GM10847 (cell line): ENCODE data around the gene CD34.

Experiments used
- POLR2A ChIP-seq: IDR thresholded peaks from 2 replicates; pipeline ENCODE4 v1.6.1; 2011; ENCODE audit not compliant: insufficient read length; ENCODE audit errors: extremely low read depth

CD34 gene

DNA sequence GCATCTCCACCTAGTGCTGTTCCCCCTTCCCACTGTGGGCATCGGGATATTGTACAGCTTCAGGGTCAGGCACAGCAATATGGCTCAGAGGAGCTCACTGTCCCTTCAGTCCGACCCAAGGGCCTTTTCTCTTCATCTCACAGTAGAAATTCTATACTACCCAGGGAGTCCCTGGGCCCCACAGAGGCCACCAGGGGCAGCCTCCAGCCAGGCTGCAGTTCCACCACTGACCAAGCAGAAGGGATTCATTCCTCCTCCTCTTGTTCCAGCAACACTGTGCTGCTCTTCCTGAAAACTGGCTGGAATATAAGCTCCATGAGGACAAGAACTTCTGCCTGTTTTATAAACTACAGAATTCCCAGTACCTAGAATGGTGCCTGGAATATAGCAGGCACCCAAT is 70.5 kb downstream of the CD34 start:
- no peak for TF ChIP-seq POLR2A

DNA sequence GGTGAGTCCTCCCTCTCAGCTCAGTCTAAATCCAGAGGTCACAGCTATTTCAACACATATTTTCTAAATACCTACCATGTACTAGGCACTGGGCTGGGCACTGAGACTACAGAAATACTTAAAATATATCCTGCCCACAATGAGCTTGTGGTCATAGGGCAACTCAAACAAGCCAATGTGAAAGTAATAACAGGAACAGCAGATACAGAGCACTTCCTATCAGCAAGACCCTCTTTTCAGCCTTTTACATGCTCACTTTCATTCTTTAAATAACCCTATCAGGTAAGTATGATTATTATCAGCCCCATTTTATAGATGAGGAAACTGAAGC is 71.9 kb downstream of the CD34 start:
- TF ChIP-seq POLR2A: no peak

DNA sequence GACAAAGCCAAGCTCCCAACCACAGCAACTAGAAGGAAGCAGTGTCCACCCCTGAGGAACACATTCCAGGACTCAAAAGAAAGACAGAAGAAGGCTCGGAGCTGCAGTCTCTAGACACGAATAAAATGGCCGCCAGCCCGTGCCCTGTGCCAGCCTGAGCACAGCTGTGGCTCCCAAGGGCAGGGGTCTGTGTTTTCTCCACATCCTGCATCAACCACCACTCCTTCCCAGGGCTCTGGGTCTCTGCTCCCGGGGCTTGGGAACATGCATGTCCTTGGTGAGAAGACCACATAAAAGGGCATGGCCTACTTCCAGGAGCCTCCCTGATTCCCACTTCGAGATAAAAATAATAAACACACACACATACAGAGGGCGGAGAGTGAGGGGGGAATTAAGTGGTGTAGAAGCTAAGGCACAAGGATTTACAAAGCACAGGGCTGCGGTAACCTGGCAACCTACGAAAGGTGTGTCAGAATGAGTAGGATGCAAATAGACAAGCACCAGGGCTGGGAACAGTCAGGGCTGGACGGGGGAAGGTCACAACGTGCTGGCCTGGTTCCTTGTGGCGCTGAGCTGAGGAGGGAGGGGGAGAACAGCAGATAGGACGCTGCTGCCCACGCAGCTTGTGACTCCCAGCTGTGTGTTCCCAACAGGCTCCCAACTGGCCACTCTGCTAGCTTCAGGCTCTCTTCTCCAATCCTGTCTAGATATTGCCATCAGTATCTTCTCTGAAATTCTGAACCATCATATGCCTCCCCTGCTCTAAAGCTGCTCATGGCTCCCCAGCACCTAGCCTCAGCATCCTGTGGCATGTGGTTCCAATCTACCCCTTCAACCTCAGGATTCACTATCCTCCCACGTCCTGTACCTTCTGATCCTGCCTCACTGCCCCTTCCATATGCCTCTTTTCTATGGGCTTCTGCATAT is 72.5 kb downstream of the CD34 start:
- TF ChIP-seq POLR2A: no peak

- no peak for TF ChIP-seq POLR2A
These were observed 73.3 kb downstream of the CD34 start for GRCh38 chr1:207837673-207838072.

- TF ChIP-seq POLR2A: no peak
These were observed 74.2 kb downstream of the CD34 start for GRCh38 chr1:207836591-207837347.

GRCh38 chr1:207835958-207836357 is 75.0 kb downstream of the CD34 start:
- no peak for TF ChIP-seq POLR2A

GRCh38 chr1:207833956-207834660 is 76.8 kb downstream of the CD34 start:
- TF ChIP-seq POLR2A: no peak

DNA sequence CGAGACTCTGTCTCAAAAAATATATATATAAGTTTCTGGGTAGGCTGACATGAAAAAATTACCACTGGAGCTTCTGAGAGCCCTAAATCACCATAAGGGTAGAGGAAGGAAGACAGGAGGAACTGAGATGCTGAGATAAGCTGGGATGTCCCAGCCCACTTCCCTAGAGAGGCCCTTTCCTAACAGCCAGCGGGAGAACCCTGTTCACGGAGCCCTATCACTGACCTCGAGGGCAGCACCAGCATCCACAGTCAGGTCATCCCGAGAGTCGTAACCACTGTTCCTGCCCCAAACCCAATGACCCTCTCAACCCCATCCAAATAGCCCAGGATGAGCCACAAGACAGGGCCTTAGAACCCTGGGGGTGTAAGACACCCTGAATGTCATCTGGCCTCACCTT is 77.5 kb downstream of the CD34 start:
- TF ChIP-seq POLR2A: no peak

DNA sequence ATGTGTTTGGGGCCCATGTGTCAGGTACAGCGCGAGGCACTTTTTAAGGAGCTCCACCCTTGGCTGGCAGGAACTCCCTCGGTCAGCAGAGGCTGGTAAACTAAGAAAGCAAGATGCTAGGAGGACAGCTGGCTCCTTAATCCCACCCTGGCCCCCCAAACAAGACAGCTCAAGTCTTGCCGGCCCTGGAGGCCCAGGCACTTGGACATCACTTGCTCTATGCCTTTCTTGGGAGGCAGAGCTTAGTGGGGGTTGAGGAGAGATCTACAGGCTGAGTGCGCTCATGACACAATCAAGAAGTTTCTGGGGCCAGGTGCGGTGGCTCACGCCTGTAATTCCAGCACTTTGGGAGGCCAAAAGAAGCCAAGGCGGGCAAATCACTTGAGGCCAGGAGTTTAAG is 78.1 kb downstream of the CD34 start:
- TF ChIP-seq POLR2A: no peak

DNA sequence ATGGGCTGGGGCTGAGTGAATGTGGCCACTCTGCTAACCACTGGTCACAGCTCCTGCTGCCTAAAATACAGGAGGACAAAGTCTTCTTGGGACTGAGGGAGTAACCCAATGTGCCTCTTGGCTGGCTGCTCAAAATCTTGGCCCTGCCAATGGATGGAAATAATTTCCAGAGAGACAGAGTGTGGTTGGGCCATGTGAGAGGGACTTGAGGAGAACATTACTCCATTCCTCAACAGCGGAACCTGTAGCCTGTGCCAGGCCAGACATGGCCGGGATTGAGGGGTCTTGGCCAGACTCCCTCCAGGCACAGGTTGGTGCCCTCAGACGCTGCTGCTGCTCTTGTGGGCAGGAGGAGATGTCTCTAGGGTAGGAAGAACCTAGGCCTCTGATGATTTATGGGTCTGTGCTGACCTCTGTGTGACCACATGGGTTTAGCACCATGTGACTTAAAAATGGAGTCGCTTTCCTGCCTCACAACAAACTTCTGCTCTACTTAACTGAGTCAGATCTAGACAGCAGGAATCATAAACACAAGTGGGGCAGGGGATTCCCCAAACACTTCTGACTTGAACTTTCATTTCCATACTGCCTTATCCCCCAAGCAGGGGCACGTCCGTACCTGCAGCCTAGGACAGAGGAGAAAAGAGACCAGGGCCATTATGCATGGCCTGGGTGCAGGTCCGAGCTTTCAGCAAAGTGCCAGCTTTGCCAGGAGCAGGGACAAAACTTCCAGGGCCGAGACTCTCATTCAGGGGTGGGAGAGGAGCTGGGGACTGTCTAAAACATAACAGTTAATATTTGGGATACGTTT is 79.2 kb downstream of the CD34 start:
- TF ChIP-seq POLR2A: no peak
